Measurements from ENCODE around the gene SNX5. TPM values are rescaled to one million over a fixed set of nuclear protein-coding genes. Genes with fewer than 3 reads are reported as not detected.

Gene SNX5
- total and polyA plus RNA-seq, 10 of the 15 experiments (the other 5 are each of a cell fraction or from before 2014, with no cell fraction given) = 92.9 to 316 (median 245) TPM

DNA sequence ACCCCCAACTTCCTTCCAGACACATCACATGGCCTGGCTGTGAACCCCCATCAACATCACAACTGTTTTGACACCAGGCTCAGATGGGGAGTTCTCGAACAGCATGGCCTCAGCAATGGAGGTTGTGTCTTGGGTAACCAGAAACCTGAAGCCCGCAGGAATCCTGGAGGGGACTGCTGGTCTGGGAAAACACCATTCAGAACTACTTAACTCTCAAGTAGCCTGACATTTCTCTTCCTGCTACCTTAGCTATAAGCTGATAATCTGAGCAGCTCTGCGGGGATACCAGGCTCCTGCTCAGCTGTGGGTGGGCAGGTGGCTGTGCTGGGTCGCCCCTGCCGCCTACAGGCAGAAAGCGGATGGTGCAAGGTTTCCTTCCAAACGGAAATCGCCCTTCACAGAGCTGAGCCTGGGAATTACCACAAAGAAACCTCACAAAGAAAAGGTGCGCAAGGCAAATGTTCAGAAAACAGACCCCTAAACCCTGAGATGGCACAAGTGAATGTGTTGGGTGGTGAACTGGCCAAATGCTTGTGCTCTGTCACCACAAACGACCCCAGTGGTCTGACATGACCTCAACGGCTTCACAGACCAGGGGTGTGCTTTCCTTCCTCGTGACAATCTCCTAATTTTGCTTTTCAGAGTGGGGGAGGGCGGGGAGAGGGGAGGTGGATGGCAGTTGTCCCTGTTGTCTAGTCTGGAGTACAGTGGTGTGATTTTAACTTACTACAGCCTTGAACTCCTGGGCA lies 29.5 kb downstream of the SNX5 start (continued):
- TF ChIP-seq RUNX3 (IDR thresholded peaks at IDR 0.05; ENCODE audit: low read length) (peak; percentile 61), ESRRA (IDR thresholded peaks at IDR 0.05; ENCODE audit: low read length) (no peak), CEBPB (IDR thresholded peaks at IDR 0.05; ENCODE audit: borderline replicate concordance in 1 of 2, low read depth in 2 of 2, low read length in 2 of 2) (no peak), RAD51 (IDR thresholded peaks at IDR 0.05) (no peak), MEF2B (IDR thresholded peaks at IDR 0.05; ENCODE audit: partially characterized antibody, poor library complexity, severe bottlenecking) (no peak), POLR2AphosphoS5 (IDR thresholded peaks at IDR 0.05; ENCODE audit: low read length) (no peak), SIN3A (IDR thresholded peaks at IDR 0.05; ENCODE audit: low read depth, low read length) (no peak), NFYB (IDR thresholded peaks at IDR 0.05; ENCODE audit: insufficient read depth, low read depth, low read length) (no peak), KDM1A (IDR thresholded peaks at IDR 0.05; ENCODE audit: borderline replicate concordance) (no peak), EP300 (IDR thresholded peaks at IDR 0.05; ENCODE audit: borderline replicate concordance in 1 of 2, control insufficient read depth in 1 of 2, low read depth in 2 of 2, low read length in 2 of 2) (no peak), ZNF622 (IDR thresholded peaks at IDR 0.05) (no peak), SRF (IDR thresholded peaks at IDR 0.05; ENCODE audit: low read depth in 2 of 2, low read length in 2 of 2) (no peak), MEF2A (IDR thresholded peaks at IDR 0.05; ENCODE audit: insufficient read depth, low read depth, low read length) (no peak), NBN (IDR thresholded peaks at IDR 0.05) (no peak), BRCA1 (IDR thresholded peaks at IDR 0.05; ENCODE audit: low read depth, low read length) (no peak), SREBF2 (IDR thresholded peaks at IDR 0.05; ENCODE audit: low read length) (no peak), HCFC1 (IDR thresholded peaks at IDR 0.05; ENCODE audit: low read length) (no peak)
- TF ChIP-seq, protein P1, sequence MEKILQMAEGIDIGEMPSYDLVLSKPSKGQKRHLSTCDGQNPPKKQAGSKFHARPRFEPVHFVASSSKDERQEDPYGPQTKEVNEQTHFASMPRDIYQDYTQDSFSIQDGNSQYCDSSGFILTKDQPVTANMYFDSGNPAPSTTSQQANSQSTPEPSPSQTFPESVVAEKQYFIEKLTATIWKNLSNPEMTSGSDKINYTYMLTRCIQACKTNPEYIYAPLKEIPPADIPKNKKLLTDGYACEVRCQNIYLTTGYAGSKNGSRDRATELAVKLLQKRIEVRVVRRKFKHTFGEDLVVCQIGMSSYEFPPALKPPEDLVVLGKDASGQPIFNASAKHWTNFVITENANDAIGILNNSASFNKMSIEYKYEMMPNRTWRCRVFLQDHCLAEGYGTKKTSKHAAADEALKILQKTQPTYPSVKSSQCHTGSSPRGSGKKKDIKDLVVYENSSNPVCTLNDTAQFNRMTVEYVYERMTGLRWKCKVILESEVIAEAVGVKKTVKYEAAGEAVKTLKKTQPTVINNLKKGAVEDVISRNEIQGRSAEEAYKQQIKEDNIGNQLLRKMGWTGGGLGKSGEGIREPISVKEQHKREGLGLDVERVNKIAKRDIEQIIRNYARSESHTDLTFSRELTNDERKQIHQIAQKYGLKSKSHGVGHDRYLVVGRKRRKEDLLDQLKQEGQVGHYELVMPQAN (conservative IDR thresholded peaks at IDR 0.05) = no peak
- TF ChIP-seq, protein P2, sequence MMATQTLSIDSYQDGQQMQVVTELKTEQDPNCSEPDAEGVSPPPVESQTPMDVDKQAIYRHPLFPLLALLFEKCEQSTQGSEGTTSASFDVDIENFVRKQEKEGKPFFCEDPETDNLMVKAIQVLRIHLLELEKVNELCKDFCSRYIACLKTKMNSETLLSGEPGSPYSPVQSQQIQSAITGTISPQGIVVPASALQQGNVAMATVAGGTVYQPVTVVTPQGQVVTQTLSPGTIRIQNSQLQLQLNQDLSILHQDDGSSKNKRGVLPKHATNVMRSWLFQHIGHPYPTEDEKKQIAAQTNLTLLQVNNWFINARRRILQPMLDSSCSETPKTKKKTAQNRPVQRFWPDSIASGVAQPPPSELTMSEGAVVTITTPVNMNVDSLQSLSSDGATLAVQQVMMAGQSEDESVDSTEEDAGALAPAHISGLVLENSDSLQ (IDR thresholded peaks at IDR 0.05) = no peak
- TF ChIP-seq, protein P3, sequence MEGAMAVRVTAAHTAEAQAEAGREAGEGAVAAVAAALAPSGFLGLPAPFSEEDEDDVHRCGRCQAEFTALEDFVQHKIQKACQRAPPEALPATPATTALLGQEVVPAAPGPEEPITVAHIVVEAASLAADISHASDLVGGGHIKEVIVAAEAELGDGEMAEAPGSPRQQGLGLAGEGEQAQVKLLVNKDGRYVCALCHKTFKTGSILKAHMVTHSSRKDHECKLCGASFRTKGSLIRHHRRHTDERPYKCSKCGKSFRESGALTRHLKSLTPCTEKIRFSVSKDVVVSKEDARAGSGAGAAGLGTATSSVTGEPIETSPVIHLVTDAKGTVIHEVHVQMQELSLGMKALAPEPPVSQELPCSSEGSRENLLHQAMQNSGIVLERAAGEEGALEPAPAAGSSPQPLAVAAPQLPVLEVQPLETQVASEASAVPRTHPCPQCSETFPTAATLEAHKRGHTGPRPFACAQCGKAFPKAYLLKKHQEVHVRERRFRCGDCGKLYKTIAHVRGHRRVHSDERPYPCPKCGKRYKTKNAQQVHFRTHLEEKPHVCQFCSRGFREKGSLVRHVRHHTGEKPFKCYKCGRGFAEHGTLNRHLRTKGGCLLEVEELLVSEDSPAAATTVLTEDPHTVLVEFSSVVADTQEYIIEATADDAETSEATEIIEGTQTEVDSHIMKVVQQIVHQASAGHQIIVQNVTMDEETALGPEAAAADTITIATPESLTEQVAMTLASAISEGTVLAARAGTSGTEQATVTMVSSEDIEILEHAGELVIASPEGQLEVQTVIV (IDR thresholded peaks at IDR 0.05; ENCODE audit: borderline replicate concordance, partially characterized antibody) = no peak
- TF ChIP-seq, protein P4, sequence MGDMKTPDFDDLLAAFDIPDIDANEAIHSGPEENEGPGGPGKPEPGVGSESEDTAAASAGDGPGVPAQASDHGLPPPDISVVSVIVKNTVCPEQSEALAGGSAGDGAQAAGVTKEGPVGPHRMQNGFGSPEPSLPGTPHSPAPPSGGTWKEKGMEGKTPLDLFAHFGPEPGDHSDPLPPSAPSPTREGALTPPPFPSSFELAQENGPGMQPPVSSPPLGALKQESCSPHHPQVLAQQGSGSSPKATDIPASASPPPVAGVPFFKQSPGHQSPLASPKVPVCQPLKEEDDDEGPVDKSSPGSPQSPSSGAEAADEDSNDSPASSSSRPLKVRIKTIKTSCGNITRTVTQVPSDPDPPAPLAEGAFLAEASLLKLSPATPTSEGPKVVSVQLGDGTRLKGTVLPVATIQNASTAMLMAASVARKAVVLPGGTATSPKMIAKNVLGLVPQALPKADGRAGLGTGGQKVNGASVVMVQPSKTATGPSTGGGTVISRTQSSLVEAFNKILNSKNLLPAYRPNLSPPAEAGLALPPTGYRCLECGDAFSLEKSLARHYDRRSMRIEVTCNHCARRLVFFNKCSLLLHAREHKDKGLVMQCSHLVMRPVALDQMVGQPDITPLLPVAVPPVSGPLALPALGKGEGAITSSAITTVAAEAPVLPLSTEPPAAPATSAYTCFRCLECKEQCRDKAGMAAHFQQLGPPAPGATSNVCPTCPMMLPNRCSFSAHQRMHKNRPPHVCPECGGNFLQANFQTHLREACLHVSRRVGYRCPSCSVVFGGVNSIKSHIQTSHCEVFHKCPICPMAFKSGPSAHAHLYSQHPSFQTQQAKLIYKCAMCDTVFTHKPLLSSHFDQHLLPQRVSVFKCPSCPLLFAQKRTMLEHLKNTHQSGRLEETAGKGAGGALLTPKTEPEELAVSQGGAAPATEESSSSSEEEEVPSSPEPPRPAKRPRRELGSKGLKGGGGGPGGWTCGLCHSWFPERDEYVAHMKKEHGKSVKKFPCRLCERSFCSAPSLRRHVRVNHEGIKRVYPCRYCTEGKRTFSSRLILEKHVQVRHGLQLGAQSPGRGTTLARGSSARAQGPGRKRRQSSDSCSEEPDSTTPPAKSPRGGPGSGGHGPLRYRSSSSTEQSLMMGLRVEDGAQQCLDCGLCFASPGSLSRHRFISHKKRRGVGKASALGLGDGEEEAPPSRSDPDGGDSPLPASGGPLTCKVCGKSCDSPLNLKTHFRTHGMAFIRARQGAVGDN (IDR thresholded peaks at IDR 0.05) = no peak
